HL-60 (cell line): ENCODE data around the gene PTPN9.
"Not testable (repeated sequence)": the region's sequence is repeated elsewhere in the genome, so short reads cannot be mapped to it uniquely, and the experiment has no call there.

ENCODE experiments used
- DNase-seq, 2 experiments: peaks; one replicate each; pipeline ENCODE4 v3.0.0-alpha.2; 2010 to 2020; ENCODE audit warnings: low read depth in 1 of 2, low spot score in 1 of 2
- H3K27ac ChIP-seq: fragments of 250-450 bp; sonication (Bioruptor Pico); replicated peaks from 2 replicates; pipeline ENCODE4 v1.5.1; 2020; ENCODE audit warnings: mild to moderate bottlenecking, moderate library complexity
- H3K27me3 ChIP-seq: fragments of 250-450 bp; sonication (Bioruptor Pico); 2 replicates; pipeline ENCODE4 v1.5.1; 2021; ENCODE audit warnings: mild to moderate bottlenecking, moderate library complexity; ENCODE audit not compliant: insufficient read depth, poor library complexity, severe bottlenecking
- H3K4me3 ChIP-seq: replicated peaks from 2 replicates; pipeline ENCODE4 v1.5.1; 2011; ENCODE audit warnings: mild to moderate bottlenecking, control low read depth, low read length; ENCODE audit not compliant: insufficient read depth
- GABPA ChIP-seq: IDR thresholded peaks from 2 replicates; pipeline ENCODE4 v1.6.1; 2012; ENCODE audit warnings: low read depth
- POLR2AphosphoS5 ChIP-seq: IDR thresholded peaks from 2 replicates; pipeline ENCODE4 v1.6.1; 2012; ENCODE audit warnings: low read depth
- SPI1 ChIP-seq: IDR thresholded peaks from 2 replicates; pipeline ENCODE4 v1.6.1; 2012; ENCODE audit warnings: low read depth, mild to moderate bottlenecking, borderline replicate concordance
- TF ChIP-seq, protein P1 (sequence below): IDR thresholded peaks from 2 replicates; pipeline ENCODE4 v1.6.1; 2012; ENCODE audit warnings: low read depth; ENCODE audit not compliant: insufficient replicate concordance
- TF ChIP-seq, protein P2 (sequence below): IDR thresholded peaks from one replicate; pipeline ENCODE4 v1.5.1; 2011; ENCODE audit warnings: low read length, control low read depth, inconsistent platforms; ENCODE audit not compliant: insufficient read depth

PTPN9 gene

DNA sequence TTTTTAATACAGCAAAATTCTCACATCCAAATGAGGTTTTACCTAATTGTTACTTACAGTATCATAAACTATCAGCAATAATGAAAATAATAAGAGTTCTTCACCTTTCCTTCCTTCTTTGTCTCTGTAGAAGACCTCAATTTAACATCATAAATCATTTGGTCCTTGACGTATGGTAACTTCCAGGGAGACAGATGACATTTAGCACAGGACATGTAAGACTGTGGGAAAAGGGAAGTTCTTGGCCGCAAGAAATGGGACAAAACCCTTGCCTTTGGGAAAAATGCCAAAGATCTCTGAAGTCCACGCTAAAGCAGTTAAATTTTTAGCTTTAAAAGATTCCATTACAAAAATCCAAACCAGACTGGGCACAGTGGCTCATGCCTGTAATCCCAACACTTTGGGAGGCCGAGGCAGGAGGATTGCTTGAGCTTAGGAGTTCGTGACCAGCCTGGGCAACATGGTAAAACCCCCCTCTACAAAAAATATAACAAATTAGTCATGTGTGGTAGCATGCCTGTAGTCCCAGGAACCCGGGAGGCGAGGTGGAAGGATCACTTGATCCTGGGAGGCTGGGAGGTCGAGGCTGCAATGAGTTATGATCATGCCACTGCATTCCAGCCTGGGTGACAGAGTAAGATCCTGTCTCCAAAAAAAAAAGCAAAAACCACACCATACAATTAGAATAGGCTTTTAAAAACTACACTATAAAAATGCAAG, 8.8 kb downstream of the PTPN9 start:
- no peak overlapping the region for H3K4me3 ChIP-seq
- no peak for DNase-seq
- no peak overlapping the region for H3K27ac ChIP-seq
- H3K27me3 ChIP-seq: no peaks in the 10 kb centered on the region
- TF ChIP-seq GABPA (no peak), SPI1 (no peak), POLR2AphosphoS5 (no peak)
- TF ChIP-seq, protein P1, sequence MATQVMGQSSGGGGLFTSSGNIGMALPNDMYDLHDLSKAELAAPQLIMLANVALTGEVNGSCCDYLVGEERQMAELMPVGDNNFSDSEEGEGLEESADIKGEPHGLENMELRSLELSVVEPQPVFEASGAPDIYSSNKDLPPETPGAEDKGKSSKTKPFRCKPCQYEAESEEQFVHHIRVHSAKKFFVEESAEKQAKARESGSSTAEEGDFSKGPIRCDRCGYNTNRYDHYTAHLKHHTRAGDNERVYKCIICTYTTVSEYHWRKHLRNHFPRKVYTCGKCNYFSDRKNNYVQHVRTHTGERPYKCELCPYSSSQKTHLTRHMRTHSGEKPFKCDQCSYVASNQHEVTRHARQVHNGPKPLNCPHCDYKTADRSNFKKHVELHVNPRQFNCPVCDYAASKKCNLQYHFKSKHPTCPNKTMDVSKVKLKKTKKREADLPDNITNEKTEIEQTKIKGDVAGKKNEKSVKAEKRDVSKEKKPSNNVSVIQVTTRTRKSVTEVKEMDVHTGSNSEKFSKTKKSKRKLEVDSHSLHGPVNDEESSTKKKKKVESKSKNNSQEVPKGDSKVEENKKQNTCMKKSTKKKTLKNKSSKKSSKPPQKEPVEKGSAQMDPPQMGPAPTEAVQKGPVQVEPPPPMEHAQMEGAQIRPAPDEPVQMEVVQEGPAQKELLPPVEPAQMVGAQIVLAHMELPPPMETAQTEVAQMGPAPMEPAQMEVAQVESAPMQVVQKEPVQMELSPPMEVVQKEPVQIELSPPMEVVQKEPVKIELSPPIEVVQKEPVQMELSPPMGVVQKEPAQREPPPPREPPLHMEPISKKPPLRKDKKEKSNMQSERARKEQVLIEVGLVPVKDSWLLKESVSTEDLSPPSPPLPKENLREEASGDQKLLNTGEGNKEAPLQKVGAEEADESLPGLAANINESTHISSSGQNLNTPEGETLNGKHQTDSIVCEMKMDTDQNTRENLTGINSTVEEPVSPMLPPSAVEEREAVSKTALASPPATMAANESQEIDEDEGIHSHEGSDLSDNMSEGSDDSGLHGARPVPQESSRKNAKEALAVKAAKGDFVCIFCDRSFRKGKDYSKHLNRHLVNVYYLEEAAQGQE: no peak
- TF ChIP-seq, protein P2, sequence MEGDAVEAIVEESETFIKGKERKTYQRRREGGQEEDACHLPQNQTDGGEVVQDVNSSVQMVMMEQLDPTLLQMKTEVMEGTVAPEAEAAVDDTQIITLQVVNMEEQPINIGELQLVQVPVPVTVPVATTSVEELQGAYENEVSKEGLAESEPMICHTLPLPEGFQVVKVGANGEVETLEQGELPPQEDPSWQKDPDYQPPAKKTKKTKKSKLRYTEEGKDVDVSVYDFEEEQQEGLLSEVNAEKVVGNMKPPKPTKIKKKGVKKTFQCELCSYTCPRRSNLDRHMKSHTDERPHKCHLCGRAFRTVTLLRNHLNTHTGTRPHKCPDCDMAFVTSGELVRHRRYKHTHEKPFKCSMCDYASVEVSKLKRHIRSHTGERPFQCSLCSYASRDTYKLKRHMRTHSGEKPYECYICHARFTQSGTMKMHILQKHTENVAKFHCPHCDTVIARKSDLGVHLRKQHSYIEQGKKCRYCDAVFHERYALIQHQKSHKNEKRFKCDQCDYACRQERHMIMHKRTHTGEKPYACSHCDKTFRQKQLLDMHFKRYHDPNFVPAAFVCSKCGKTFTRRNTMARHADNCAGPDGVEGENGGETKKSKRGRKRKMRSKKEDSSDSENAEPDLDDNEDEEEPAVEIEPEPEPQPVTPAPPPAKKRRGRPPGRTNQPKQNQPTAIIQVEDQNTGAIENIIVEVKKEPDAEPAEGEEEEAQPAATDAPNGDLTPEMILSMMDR: no peak

DNA sequence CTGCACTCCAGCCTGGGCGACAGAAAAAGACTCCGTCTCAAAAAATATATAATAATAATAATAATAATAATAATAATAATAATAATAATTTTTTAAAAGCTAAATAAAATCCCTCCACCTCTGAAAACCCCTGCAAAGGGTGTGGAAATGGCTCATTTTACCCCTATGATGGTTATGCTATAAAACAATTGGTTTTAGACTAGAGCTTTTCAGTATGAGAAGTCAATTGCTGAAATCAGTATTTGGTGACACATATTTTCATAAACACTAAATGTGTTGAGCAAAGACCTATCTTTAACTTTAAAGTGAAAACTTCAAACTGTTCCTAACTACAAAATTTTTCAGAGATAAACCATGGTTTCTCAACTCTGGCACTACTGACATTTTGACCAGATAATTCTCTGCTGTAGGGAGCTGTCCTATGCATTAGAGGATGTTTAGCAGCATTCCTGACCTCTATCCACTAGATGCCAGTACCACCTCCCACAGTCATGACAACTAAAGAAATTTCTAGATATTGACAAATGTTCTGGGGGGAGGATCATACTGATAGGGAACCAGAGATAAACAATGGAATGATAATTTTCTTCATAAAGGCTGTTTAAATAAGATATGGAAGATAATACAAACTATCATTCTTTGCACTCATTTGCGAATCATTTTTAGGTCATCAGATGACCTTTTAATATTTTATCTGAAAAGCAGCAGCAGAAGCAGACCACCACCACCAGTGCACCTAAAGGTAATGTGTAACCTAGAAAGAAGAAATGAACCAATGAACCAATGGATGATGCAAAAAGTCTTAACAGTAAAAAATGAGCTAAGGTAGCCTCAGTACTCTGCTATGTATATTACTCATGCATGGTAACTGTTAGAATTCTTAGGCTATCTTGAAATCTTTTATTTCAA, 13.8 kb downstream of the PTPN9 start:
- Histone ChIP-seq H3K4me3 (no peak overlapping the region), H3K27ac (no peak overlapping the region), H3K27me3 (no peaks in the 10 kb centered on the region)
- no peak for DNase-seq
- TF ChIP-seq, protein P2: no peak
- no peak for TF ChIP-seq GABPA
- no peak for TF ChIP-seq SPI1
- TF ChIP-seq, protein P1: no peak
- no peak for TF ChIP-seq POLR2AphosphoS5

DNA sequence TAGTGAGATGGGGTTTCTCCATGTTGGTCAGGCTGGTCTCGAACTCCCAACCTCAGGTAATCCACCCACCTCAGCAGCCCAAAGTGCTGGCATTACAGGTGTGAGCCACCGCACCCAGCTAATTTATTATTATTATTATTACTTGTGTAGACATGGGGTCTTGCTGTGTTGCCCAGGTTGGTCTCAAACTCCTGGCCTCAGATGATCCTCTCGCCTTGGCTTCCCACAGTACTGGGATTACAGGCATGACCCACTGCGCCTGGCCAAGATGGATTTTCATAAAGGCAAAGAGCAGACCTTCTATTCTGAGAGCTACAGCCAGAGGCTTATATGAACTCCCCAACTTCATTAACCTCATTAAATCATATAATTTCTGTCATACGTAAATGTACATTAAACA, 17.2 kb downstream of the PTPN9 start:
- no peak overlapping the region for H3K27ac ChIP-seq
- H3K27me3 ChIP-seq: no peaks in the 10 kb centered on the region
- no peak for DNase-seq
- H3K4me3 ChIP-seq: no peak overlapping the region
- TF ChIP-seq, protein P1: no peak
- TF ChIP-seq SPI1 (no peak), GABPA (no peak), POLR2AphosphoS5 (no peak)
- TF ChIP-seq, protein P2: no peak

DNA sequence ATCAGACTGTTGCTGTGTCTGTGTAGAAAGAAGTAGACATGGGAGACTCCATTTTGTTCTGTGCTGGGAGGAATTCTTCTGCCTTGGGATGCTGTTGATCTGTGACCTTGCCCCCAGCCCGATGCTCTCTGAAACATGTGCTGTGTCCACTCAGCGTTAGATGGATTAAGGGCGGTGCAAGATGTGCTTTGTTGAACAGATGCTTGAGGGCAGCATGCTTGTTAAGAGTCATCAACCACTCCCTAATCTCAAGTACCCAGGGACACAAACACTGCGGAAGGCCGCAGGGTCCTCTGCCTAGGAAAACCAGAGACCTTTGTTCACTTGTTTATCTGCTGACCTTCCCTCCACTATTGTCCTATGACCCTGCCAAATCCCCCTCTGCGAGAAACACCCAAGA, 19.8 kb downstream of the PTPN9 start:
- not testable (repeated sequence) for H3K4me3 ChIP-seq, DNase-seq, H3K27ac ChIP-seq, H3K27me3 ChIP-seq

DNA sequence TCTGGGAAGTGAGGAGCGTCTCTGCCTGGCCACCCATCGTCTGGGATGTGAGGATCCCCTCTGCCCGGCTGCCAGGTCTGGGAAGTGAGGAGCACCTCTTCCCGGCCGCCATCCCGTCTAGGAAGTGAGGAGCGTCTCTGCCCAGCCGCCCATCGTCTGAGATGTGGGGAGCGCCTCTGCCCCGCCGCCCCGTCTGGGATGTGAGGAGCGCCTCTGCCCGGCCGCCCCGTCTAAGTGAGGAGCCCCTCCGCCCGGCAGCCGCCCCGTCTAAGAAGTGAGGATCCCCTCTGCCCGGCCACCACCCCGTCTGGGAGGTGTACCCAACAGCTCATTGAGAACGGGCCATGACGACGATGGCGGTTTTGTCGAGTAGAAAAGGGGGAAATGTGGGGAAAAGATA, 20.2 kb downstream of the PTPN9 start:
- DNase-seq, H3K27me3 ChIP-seq, H3K27ac ChIP-seq, H3K4me3 ChIP-seq: not testable (repeated sequence)
